ENCODE measurements around the gene SLC35E3.

DNA sequence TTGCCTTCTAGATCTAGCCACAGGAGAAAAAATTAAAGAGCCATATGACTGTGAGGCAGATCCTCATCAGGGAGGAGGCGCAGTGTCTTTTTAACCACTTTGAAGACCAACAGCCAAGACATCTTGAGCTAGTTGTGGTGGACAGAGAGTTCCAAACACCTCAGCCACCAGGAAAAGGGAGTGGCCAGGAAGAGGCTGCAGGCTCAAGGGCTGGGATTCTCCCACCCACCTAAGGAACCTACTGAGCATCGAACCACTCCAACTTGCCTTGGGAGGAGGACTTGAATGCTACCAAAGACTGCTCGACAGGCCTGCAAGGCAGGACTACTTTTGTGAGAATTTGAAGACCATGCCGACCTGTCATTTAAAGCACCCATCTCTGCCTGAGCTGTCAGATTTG, 47.5 kb downstream of the SLC35E3 start:
- TF ChIP-seq NRL (CRISPR knock-in tag; IDR thresholded peaks at IDR 0.05; ENCODE audit: borderline replicate concordance), result no peak
- no peak for TF ChIP-seq REPIN1 (CRISPR knock-in tag; IDR thresholded peaks at IDR 0.05; ENCODE audit: borderline replicate concordance, low read depth)
- TF ChIP-seq, protein P1, sequence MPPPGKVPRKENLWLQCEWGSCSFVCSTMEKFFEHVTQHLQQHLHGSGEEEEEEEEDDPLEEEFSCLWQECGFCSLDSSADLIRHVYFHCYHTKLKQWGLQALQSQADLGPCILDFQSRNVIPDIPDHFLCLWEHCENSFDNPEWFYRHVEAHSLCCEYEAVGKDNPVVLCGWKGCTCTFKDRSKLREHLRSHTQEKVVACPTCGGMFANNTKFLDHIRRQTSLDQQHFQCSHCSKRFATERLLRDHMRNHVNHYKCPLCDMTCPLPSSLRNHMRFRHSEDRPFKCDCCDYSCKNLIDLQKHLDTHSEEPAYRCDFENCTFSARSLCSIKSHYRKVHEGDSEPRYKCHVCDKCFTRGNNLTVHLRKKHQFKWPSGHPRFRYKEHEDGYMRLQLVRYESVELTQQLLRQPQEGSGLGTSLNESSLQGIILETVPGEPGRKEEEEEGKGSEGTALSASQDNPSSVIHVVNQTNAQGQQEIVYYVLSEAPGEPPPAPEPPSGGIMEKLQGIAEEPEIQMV (CRISPR knock-in tag; IDR thresholded peaks at IDR 0.05; ENCODE audit: low read depth), result no peak
- no peak for TF ChIP-seq HOXA9 (CRISPR knock-in tag; IDR thresholded peaks at IDR 0.05; ENCODE audit: borderline replicate concordance)
- TF ChIP-seq TAF1 (CRISPR knock-in tag; IDR thresholded peaks at IDR 0.05), result no peak
- TF ChIP-seq, protein P2, sequence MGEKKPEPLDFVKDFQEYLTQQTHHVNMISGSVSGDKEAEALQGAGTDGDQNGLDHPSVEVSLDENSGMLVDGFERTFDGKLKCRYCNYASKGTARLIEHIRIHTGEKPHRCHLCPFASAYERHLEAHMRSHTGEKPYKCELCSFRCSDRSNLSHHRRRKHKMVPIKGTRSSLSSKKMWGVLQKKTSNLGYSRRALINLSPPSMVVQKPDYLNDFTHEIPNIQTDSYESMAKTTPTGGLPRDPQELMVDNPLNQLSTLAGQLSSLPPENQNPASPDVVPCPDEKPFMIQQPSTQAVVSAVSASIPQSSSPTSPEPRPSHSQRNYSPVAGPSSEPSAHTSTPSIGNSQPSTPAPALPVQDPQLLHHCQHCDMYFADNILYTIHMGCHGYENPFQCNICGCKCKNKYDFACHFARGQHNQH (CRISPR knock-in tag; IDR thresholded peaks at IDR 0.05), result no peak
- TF ChIP-seq TRIM24 (CRISPR knock-in tag; IDR thresholded peaks at IDR 0.05), result no peak
- TF ChIP-seq PCBP2 (optimal IDR thresholded peaks at IDR 0.05; ENCODE audit: low read depth, low read length, poor library complexity, severe bottlenecking), result no peak

Data from HepG2 (cell line).